HAP-1 (cell line): ENCODE data around the gene ATP2B2.

ENCODE experiments used
- DNase-seq, 2 experiments: peaks; one replicate each; pipeline ENCODE4 v3.0.0-alpha.2; 2016 to 2020; ENCODE audit warnings: low spot score in 2 of 2
- H3K27me3 ChIP-seq: fragments of 250-450 bp; sonication (Bioruptor Pico); 2 replicates; pipeline ENCODE4 v1.5.1; 2020; ENCODE audit warnings: low read depth, mild to moderate bottlenecking, moderate library complexity
- H3K36me3 ChIP-seq: fragments of 250-450 bp; sonication (Bioruptor Pico); replicated peaks from 2 replicates; pipeline ENCODE4 v1.5.1; 2020; ENCODE audit warnings: mild to moderate bottlenecking
- H3K4me1 ChIP-seq: fragments of 250-450 bp; sonication (Bioruptor Pico); 2 replicates; pipeline ENCODE4 v1.5.1; 2020; ENCODE audit warnings: mild to moderate bottlenecking
- H3K4me3 ChIP-seq: fragments of 250-450 bp; sonication (Bioruptor Pico); 2 replicates; pipeline ENCODE4 v1.5.1; 2020; ENCODE audit warnings: mild to moderate bottlenecking, moderate library complexity
- H3K9me3 ChIP-seq: fragments of 250-450 bp; sonication (Bioruptor Pico); 2 replicates; pipeline ENCODE4 v1.5.1; 2020; ENCODE audit warnings: mild to moderate bottlenecking, moderate library complexity
- in situ Hi-C: fragments of 300-500 bp; cut with MboI; formaldehyde crosslinking; loops from 3 replicates; pipeline ENCODE4 v1.14.3; 2020; ENCODE audit warnings: low sequenced_read_pairs, inconsistent platforms, mixed read lengths

Gene ATP2B2

GRCh38 chr3:10432931-10433330, 72.5 kb downstream of the ATP2B2 start:
- Histone ChIP-seq H3K27me3 (no peaks in the 10 kb centered on the region), H3K4me3 (no peak overlapping the region), H3K36me3 (no peaks in the 10 kb centered on the region), H3K4me1 (no peaks in the 10 kb centered on the region), H3K9me3 (no peaks in the 10 kb centered on the region)
- DNase-seq: no peak
- in situ Hi-C loops: no loop called here

GRCh38 chr3:10432156-10432845, 73.1 kb downstream of the ATP2B2 start:
- Histone ChIP-seq H3K4me3 (no peak overlapping the region), H3K9me3 (no peaks in the 10 kb centered on the region), H3K4me1 (no peaks in the 10 kb centered on the region), H3K27me3 (no peaks in the 10 kb centered on the region), H3K36me3 (no peaks in the 10 kb centered on the region)
- in situ Hi-C loops: no loop called here
- no peak for DNase-seq

GRCh38 chr3:10430805-10431204, 74.6 kb downstream of the ATP2B2 start:
- H3K36me3 ChIP-seq: no peaks in the 10 kb centered on the region
- H3K4me3 ChIP-seq: no peak overlapping the region
- H3K27me3 ChIP-seq: no peaks in the 10 kb centered on the region
- H3K4me1 ChIP-seq: no peaks in the 10 kb centered on the region
- in situ Hi-C loops: no loop called here
- no peaks in the 10 kb centered on the region for H3K9me3 ChIP-seq
- DNase-seq: no peak

GRCh38 chr3:10428406-10429091, 76.8 kb downstream of the ATP2B2 start:
- no peak for DNase-seq
- in situ Hi-C loops: no loop called here

GRCh38 chr3:10426346-10427220, 78.8 kb downstream of the ATP2B2 start:
- no peaks in the 10 kb centered on the region for H3K9me3 ChIP-seq
- no peaks in the 10 kb centered on the region for H3K27me3 ChIP-seq
- no peak for DNase-seq
- H3K4me1 ChIP-seq: peaks cover 4% of the 10 kb centered on the region; the same call in 1 of the 2 replicates
- H3K4me3 ChIP-seq: no peak overlapping the region
- no peaks in the 10 kb centered on the region for H3K36me3 ChIP-seq
- in situ Hi-C loops: no loop called here

More at GRCh38 chr3:10428406-10429091, 76.8 kb downstream of the ATP2B2 start:
- H3K9me3 ChIP-seq: no peaks in the 10 kb centered on the region
- H3K4me3 ChIP-seq: no peak overlapping the region
- H3K27me3 ChIP-seq: no peaks in the 10 kb centered on the region
- peaks cover 4% of the 10 kb centered on the region; the same call in 1 of the 2 replicates for H3K4me1 ChIP-seq
- H3K36me3 ChIP-seq: no peaks in the 10 kb centered on the region

GRCh38 chr3:10423171-10423882, 82.1 kb downstream of the ATP2B2 start:
- in situ Hi-C loops: no loop called here
- no peaks in the 10 kb centered on the region for H3K27me3 ChIP-seq
- H3K4me1 ChIP-seq: peaks cover 4% of the 10 kb centered on the region; the same call in 1 of the 2 replicates
- no peaks in the 10 kb centered on the region for H3K36me3 ChIP-seq
- no peak overlapping the region for H3K4me3 ChIP-seq
- DNase-seq: no peak
- H3K9me3 ChIP-seq: no peaks in the 10 kb centered on the region

GRCh38 chr3:10421996-10422395, 83.4 kb downstream of the ATP2B2 start:
- peaks cover 4% of the 10 kb centered on the region; the same call in 1 of the 2 replicates for H3K4me1 ChIP-seq
- no peaks in the 10 kb centered on the region for H3K36me3 ChIP-seq
- no peak for DNase-seq
- in situ Hi-C loops: no loop called here
- no peaks in the 10 kb centered on the region; the same call in 1 of the 2 replicates for H3K27me3 ChIP-seq
- no peaks in the 10 kb centered on the region for H3K9me3 ChIP-seq
- H3K4me3 ChIP-seq: no peak overlapping the region

- in situ Hi-C loops: no loop called here
- Histone ChIP-seq H3K4me1 (peaks cover 4% of the 10 kb centered on the region; the same call in 1 of the 2 replicates), H3K4me3 (no peak overlapping the region), H3K9me3 (no peaks in the 10 kb centered on the region), H3K36me3 (no peaks in the 10 kb centered on the region), H3K27me3 (no peaks in the 10 kb centered on the region; the same call in 1 of the 2 replicates)
- no peak for DNase-seq
Observed at GRCh38 chr3:10420745-10421475, 84.5 kb downstream of the ATP2B2 start.

GRCh38 chr3:10419637-10420232, 85.7 kb downstream of the ATP2B2 start:
- DNase-seq: no peak
- no peaks in the 10 kb centered on the region; the same call in 1 of the 2 replicates for H3K4me1 ChIP-seq
- H3K36me3 ChIP-seq: no peaks in the 10 kb centered on the region
- H3K9me3 ChIP-seq: no peaks in the 10 kb centered on the region
- no peak overlapping the region for H3K4me3 ChIP-seq
- in situ Hi-C loops: no loop called here
- no peaks in the 10 kb centered on the region; the same call in 1 of the 2 replicates for H3K27me3 ChIP-seq

- Histone ChIP-seq H3K36me3 (no peaks in the 10 kb centered on the region), H3K4me1 (no peaks in the 10 kb centered on the region), H3K27me3 (no peaks in the 10 kb centered on the region; the same call in 1 of the 2 replicates), H3K4me3 (no peak overlapping the region), H3K9me3 (no peaks in the 10 kb centered on the region)
- DNase-seq: no peak
- in situ Hi-C loops: no loop called here
Observed at GRCh38 chr3:10417847-10418246, 87.5 kb downstream of the ATP2B2 start.

GRCh38 chr3:10416730-10417300, 88.6 kb downstream of the ATP2B2 start:
- in situ Hi-C loops: no loop called here
- no peaks in the 10 kb centered on the region; the same call in 1 of the 2 replicates for H3K27me3 ChIP-seq

GRCh38 chr3:10413041-10413440, 92.3 kb downstream of the ATP2B2 start:
- no peak overlapping the region for H3K4me3 ChIP-seq
- in situ Hi-C loops: no loop called here
- no peaks in the 10 kb centered on the region for H3K9me3 ChIP-seq
- no peaks in the 10 kb centered on the region; the same call in 1 of the 2 replicates for H3K27me3 ChIP-seq
- no peaks in the 10 kb centered on the region for H3K36me3 ChIP-seq
- DNase-seq: no peak
- no peaks in the 10 kb centered on the region for H3K4me1 ChIP-seq

More at GRCh38 chr3:10416730-10417300, 88.6 kb downstream of the ATP2B2 start:
- Histone ChIP-seq H3K4me3 (no peak overlapping the region), H3K4me1 (no peaks in the 10 kb centered on the region), H3K9me3 (no peaks in the 10 kb centered on the region), H3K36me3 (no peaks in the 10 kb centered on the region)
- DNase-seq: no peak
